Epidermal melanocyte (primary cell): ENCODE data around the gene FSCN2.

Experiments
- DNase-seq: peaks from one replicate; pipeline ENCODE4 v3.0.0; 2011; ENCODE audit warnings: low spot score; ENCODE audit not compliant: insufficient read length

FSCN2 gene

DNA sequence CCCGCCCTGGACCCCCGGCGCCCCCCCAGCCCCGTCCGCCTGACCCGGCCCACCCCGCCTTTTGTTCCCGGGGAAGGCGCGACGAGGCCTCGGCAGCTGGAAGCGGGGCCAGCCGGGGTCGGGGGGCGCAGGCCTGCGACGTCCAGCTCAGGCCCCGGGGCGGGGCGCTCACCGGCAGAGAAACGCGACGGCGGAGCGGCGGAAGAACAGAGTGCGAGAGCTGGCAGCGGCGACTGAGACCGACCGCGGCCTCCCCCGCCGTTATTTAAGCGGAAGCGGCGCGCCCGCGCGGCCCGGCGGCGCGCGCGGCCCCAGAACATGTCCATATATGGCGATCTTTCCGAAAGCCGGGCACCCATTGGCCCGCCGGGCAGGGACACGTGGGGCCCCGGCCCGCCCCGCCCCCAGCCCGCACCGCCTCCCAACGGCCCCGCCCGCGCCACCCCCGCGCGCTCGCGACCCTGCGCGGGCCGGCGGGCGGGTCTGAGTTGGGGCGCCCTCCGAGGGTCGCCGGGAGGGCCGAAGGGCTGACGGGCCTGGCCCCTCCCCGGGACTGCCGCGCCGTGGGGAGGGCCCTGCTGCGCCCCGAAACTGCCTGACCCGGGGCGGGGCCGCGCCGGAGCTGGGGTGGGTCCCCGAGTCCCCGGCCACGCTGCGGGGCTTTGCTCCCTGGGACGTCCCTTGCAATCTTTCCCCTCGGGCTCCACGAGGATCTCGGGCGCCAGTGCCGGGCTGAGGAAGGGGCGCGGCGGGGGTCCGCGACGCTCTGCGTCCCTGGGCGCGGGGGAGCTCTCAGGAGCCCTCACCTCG lies 15.4 kb upstream of the FSCN2 start, which contains the start of gene ACTG1:
Gene ACTG1, minus strand, starts transcription at position 238 of the 810 bp plus-strand sequence. CDS start 445 bp downstream, outside the sequence.
- DNase-seq, result peak; percentile 95

DNA sequence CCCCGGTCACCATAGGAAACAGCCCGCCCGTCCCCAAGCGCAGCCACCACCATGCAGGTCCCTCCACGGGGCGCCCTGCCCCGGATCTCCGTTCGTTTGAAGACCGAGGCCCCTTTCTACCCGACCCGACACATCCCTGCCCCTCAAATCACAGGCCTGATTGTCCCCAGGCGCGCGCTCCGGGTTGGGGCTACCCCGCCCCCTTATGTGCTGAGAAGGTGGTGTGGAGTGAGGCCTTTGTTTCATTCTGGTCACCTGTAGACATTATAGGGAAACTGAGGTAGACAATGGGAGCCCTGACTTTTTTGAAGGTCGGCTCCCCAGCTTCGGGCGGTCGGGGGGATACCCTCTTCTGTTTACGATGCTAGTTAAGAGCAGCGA lies 14.8 kb upstream of the FSCN2 start:
- no peak for DNase-seq

DNA sequence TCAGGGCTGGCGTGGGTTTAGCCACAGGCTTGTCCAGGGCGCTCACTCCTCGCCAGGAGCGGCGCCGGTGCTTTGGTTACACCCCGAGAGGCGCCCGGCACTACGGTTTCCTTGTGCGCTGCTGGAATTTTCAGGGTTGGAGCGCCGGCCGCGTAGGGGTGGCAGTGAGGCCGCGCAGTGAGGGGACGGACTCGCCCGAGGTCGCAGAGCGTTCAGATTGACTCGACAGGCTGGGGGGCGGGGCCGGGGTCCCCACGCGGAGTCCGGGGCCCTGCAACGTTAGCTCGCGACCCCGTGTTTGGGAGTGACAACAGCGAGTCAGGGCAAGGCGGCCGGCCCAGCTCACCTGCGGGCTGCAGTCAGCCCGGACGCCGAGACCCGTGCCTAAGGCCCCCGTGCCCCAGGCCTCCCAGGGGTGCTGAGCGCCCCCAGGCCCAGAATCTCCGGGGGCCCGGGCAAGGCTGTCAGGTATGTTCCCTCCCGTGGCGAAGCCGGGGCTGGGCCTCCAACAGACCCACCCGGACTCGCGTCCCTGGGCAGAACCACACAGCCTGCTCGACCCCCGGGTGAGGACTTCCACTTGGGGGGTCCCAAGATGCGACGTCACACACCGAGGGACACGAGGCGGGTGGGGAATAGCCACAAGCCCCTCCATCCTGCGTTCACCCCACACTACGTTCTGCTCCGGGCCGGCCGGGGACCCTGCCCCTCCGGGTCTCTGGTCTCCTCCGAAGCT lies 14.3 kb upstream of the FSCN2 start:
- peak; percentile 57 for DNase-seq

DNA sequence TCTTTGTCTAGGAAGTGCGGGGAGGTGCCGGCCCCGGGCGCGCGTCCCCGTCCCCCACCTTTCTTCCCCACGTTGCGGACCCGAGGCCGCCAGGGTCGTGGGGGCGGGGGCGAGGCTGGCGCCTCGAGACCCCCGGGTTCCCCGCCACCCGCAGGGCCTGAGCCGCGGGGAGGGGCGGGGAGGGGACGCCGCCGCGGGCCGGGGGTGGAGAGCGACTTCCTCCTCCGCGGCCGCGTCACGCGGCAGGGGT lies 13.8 kb upstream of the FSCN2 start:
- DNase-seq, result no peak

DNA sequence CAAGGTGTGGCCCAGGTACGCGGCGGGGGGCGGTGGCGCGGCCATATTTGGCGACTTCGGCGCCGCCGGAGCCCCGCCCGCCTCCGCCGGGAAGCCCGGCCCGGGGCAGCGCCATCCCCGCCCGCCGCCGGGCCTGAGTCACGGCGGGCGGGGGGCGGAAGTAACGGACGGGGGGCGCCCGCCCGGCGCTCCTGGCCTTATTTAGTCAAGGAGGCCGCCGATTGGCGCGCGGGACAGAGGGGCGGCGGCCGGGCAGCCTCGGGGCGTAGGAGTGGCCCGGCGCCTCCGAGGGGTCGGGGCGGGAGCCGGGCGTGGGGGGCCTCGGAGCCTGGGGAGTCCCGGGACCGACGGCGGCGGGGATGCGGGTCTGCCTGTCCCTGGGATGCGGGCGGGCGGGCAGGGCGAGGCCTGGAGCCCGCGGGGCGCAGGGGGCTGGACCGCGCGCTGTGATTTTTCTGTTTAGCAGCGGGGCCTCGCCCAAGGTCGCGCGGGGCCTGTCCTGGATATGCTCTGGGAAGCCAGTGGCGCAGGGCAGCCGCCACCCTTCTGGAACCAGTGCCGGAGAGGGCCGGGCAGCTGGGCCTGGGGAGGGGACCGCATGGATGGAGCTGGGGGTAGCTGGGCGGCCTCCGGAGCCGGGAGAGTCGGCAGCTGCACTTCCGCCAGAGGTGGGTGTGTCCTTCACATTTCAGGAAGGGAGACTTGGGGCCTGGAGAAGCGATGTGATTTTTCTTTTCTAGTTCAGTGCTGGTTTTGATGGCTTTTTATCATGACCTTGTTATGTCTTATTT lies 13.2 kb upstream of the FSCN2 start:
- peak; percentile 58 for DNase-seq

DNA sequence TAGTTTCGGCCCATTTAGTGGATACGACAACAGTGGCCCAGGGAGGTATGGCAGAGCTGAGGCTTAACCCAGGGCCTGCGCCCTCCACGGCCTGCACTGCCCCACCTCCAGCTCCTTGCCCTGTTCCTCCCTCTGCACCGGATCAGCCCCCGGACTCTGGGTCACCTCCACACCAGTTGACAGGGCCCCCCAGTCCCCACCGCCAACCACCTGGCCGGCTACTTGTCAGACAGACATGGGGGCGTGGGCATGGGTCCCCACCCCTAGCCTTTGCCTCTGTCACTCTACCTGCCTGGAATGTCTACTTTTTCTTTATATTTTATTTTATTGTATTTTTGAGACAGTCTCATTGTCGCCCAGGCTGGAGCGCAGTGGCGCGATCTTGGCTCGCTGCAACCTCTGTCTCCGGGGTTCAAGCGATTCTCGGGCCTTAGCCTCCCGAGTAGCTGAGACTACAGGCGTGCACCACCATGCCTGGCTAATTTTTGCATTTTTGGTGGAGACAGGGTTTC lies 12.6 kb upstream of the FSCN2 start:
- DNase-seq, result no peak

DNA sequence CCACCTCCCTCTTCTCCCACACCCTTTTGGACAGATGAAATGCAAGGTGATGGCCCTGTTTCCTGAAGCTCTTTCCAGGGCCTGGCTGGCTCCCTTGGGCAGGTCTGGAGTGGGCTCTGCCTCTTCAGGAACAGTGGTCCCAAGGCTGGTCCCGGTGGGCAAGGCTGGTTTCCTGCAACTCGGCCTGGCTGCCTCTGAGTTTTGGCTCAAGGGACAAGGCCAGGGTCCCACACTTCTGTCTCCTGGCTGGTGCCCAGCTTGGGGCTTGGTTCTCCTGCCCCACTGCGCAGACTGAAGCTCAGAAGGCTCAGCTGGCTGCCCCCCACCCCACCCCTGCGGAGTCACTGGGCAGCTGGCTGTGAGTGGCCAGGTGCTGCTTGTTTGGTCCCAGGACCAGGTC lies 11.7 kb upstream of the FSCN2 start:
- no peak for DNase-seq

DNA sequence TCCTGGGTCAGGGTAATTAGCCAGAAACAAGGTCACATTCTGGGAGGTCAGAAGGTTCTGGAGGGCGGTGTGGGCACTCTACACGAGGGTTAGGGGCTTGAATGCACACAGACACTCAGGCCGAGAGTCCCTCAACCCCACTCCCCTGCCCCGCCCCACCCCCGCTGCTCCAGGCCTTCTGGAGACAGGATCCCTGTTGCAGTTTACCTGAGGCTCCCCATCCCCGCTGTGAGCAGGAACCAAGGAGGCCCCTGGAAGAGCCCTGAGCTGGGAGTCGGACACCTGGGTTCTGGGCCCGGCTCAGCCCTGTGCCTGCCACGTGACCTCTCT lies 11.2 kb upstream of the FSCN2 start:
- DNase-seq, result no peak

DNA sequence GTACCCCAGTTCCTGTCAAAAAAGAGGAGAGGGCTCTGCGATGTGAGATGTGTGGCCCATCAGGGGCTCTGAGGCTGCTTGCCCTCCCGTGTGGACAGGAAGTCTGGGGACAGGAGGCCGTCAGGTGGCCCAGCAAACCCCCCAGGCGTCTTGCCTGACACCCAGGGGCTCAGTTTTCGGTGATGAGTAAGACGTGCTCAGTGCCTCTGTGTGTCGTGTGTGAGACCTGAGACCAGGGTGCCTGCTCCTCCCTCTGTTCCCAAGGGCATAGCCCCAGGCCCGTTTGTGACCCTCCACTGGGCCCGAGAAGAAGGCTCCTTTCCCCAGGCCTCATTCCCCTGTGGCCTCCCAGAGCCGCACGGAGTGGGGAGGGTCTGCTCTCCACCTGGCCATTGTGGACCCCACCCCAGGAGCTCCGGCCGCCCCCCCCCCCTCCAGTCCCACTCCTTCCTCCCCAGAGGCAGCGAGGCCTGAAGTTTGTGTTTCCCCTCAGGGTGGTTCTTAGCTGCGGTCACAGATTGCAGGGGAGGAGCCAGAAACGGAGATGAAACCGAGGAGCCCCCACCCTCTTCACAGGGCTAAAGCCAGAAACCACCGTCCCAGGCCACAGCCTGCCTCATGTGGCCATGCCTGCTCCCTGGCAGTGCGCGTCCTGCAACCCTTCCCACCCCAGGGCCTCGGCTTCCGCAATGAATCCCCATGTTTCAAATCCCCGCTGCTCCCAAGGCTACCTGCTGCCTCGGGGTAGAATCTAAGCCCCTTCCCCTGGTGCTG lies 10.7 kb upstream of the FSCN2 start:
- no peak for DNase-seq

DNA sequence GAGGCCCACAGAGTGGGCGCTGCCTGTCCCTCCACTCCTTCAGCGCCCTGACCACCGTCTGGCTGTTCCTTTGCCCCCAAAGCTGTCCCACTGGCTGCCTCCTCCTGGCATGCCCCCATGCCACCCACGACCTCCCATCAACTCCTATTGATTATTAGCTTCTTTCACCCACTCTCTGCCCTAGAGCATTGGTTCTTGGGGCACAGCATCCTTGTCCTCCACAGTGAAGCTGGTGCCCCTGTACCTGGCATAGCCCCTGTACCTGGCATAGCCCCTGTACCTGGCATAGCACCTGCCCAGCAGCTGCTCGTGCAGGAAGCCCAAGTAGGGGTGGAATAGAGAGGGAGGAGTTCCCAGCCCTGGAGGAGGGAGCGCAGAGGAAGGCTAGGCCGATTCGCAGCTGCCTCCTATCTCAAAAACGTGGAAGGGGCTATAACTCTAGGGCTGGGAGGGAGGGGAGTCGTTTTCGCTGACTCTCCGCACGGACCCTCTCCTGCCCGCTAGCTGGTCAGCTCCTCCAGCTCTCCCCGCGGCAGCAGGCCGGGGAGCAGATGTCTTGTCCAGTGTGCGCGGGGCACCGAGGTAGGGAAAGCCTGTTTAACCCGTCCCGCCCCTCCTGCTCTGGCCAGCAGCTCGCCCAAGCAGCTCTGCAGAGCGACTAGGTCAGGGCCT lies 9.9 kb upstream of the FSCN2 start:
- no peak for DNase-seq

DNA sequence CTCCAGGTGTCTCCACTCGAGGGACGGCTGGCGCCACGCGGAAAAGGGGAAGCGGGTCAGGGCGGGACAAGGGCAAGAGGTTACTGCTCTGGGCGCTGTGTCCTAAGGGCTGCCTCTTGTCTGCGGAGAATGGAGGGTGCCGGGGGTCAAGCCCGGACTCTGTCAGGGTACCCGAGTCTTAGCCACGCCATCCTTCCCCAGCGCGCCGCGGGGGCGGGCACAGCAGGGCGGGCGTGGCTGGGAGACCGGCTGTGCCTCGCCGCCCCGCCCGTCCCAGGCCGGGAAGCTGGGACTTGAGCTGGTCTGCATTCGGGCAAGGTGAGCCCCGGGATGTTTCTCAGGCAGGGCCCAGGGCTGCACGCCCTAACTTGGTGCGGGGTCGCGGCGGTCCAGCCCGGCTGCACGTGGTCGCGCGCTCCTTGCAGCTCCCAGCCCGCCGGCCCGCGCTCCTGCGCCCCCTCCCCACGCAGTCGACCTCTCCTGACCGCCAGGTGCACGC lies 9.3 kb upstream of the FSCN2 start:
- no peak for DNase-seq

DNA sequence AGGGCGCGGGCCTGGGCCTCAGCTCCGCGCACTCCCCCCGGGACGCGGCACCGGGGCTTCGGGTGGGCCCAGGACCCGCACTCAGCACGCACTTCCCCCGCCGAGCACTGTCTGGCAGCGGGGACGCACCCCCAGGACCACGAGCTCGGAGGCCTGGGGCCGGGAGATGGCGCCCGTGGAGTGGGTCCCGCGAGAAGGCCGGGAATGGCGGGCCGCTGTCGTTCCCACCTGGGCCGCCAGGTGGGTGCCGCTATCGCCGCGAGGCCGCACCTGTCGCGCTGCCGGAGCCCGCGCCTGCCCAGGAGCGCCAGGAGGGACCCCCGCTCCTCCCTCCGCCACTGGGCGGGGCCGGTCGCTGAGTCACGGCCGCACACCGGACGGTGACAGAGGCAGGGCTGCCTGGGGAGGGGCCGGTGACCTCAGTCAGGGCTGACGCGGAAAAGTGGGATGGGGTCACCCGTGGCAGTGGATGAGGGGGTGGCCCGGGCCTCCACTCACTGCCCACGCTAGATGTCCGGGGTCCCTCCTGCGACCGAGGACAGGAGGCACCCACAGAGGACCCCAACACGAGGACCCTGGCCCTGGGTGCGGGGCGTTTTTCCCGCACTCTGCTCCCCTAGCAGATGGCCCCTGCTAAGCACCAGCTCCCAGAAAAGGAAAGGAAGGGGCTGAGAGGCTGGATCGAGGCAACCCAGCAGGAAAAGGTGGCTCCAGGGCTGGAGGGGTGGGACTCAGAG lies 8.7 kb upstream of the FSCN2 start:
- DNase-seq, result no peak

DNA sequence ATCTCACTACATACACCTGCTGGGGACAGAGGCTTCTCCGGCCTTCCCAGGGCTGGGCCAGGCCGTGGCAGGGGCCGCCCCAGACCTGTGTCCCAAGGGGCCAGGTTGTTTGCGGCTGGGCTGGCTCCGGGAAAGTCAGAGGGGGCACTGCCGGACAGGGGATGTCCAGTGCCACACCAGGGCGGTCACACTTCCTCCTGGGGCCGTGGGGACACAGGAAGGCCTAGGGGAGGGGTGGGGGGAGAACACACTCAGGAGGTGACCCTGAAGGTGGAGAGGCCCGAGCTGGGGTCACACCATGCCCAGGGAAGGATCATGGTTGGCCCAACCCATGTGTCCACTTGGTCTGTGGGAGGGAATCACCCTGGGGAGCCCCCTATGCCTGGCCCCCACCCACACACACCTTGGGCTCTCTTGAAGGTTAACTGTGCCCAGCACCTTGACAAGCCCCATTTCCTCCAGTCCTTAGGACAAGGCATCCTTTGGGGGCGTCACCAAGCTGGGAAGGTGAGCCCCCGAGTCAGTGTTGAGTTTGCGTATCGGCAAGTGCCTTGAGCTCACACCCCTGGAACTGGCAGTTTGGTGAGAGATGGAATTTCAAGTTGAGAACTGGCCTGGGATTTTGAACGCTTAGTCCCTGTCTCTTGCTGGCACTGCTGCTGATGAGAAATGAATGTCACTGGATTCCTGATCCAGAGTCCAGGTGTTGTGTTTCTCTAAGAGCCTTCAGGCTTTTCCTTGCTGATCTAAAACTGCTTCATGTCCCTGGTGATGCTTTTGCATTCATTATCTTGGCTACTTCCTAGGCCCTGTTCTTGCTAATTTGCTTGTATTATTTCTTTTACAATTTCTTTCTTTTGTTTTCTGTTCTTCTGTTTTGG lies 7.9 kb upstream of the FSCN2 start:
- no peak for DNase-seq

DNA sequence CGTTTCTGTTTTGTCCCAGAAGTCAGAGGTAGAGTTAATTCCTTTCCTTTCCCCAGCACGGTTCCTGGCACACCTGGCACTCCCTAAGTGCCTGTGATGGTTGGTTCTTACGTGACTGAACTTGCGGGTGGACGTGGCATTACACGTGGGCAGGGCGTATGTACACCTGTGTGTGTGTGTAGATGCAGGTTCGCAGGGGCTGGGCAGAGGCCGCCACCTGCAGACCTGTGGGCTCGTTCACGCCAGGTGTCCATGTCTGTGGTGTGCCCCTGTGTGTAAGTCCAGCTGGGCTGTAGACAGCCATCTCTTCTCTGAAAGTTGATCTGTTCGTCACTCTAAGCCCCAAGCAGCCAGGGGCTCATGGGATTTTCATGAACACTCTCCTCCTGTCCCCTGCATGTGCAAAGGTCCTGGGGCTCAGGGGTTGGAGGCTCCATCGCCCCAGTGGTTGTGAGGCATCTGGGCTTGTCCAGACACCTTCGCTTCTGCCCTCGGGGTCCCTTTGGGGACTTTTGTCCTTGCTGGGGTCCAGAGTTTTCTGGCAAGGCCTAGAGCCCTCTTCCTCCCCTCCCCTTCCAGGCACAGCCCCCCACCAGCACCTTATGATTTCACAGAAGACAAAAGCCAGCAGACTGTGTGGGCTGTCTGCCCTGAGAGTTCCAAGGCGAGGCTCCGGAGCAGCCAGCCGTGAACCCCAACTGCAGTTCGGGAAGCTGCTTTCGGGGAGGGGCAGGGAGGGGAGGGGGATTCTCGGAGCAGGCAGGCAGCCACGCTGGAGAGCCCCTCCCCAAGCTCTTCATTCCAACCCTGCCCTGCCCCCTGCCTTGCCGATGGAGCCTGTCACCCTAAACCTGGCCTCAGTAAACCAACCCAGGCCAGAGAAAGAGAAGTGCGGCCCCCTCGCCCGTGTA lies 5.4 kb upstream of the FSCN2 start:
- DNase-seq, result no peak

DNA sequence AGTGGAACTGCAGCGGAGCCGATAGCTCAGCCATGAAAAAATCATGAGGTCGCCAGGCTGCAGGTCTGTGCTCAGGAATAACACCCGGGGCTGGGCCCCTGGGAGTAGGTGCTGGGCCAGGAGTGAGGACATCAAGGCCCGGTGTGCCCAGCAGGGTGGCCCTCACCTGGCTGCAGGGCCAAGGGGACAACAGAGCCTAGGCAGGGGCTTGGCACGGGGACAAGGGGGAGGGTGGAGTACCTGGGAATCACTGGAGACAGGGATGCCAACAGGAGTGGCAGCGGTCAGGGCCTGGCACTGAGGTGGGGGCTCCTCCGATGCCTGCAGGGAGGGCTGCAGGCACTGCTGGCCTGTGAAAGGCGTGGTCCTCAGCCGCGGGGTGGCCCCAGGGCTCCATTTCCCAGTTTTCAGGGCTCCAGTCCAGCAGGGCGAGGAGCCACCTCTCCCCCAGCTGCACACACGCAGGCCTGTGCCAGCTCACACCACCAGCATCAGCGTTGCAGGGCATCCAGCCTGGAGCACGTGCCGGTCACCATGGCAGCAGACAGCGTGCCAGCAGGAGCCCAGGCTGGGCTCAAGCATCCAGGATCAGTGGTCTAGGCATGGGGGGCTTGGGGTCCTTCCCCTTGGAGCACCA lies 4.7 kb upstream of the FSCN2 start:
- DNase-seq, result peak; percentile 92

DNA sequence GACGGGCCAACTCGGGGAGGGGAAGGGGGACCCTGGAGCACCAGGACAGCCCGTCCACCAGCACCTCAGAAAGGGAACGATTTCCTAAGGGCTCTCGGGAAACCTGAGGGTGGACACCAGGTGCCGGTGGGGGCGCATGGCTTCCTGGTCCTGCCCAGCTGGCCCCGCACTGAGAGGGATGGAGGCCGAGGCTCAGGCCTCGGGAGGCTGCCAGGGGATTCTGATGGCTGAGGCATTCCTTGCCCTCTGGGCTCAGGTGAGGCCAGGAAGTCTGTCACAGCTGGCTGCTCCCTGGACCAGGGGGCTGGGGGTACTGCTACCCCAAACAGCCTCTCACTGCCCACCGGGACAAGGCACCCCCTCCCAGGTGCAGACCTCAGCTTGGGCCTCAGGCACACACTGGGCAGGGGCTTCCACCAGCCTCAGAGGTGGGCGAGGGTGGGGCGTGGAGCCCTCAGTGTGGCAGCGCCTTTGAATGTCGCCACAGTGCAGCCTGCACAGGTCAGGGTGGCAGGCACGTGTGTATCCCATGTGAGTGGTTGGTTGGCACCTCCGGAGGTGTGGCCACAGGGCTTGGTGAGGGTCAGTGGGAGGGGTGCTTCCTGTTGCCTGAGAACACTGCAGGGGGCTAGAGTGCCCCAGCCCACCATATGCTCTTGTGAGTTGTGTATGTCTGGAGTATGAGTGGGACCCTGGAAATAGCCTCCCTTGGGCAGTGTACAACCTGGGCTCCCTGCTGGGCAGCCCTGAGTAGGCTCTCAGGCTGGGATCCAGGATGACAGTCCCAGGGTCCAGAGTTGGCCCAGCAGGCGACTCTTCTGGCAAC lies 3.9 kb upstream of the FSCN2 start:
- DNase-seq, result no peak

DNA sequence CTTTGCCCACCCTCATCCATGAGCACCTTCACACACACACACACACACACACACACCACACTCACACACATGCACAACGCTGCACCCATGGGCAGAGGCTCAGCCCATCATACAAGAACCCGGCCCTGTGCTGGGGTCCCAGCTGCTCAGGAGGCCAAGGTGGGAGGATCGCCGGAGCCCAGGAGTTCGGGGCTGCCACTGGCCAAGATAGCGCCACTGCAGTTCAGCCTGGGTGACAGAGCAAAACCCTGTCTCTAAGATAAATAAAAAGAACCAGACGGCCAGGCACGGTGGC lies 3.4 kb upstream of the FSCN2 start:
- no peak for DNase-seq
